HUES48 (cell line): ENCODE results near the gene ARSK.

Source experiments
- H3K27ac ChIP-seq: one replicate; pipeline ENCODE4 v1.7.0; 2013; ENCODE audit warnings: low read depth, low read length, inconsistent platforms
- H3K27me3 ChIP-seq: 2 replicates; pipeline ENCODE4 v1.6.1; 2013; ENCODE audit warnings: mild to moderate bottlenecking, low read length; ENCODE audit not compliant: control insufficient read depth, insufficient read depth
- H3K36me3 ChIP-seq: 2 replicates; pipeline ENCODE4 v1.6.1; 2013; ENCODE audit warnings: low read length; ENCODE audit not compliant: control insufficient read depth, insufficient read depth
- H3K4me1 ChIP-seq: 2 replicates; pipeline ENCODE4 v1.6.1; 2013; ENCODE audit warnings: mild to moderate bottlenecking, low read length; ENCODE audit not compliant: control insufficient read depth, insufficient read depth
- H3K4me3 ChIP-seq: 2 replicates; pipeline ENCODE4 v1.5.1; 2013; ENCODE audit warnings: mild to moderate bottlenecking, low read depth, low read length
- H3K9ac ChIP-seq: 2 replicates; pipeline ENCODE4 v1.6.1; 2013; ENCODE audit warnings: mild to moderate bottlenecking, low read depth, low read length, moderate library complexity
- H3K9me3 ChIP-seq: 2 replicates; pipeline ENCODE4 v1.6.1; 2013; ENCODE audit warnings: low read length; ENCODE audit not compliant: control insufficient read depth, insufficient read depth

The ARSK gene

GRCh38 chr5:95646569-95647431 lies 91.9 kb downstream of the ARSK start, which contains the start of gene RFESD:
Gene RFESD (plus strand): TSS chr5:95646777. CDS start chr5:95652272, 5,495 bp downstream.
- Histone ChIP-seq H3K4me1 (peaks cover 3% of the 10 kb centered on the region; the same call in 1 of the 2 replicates), H3K9ac (peak within 1 kb of the TSS; percentile 58), H3K27ac (peak within 1 kb of the TSS; percentile 82)

GRCh38 chr5:95647886-95648860 lies 93.3 kb downstream of the ARSK start:
- no peak overlapping the region for H3K9ac ChIP-seq
- H3K4me1 ChIP-seq: peaks cover 3% of the 10 kb centered on the region; the same call in 1 of the 2 replicates
- H3K27ac ChIP-seq: no peak overlapping the region
- H3K36me3 ChIP-seq: no peaks in the 10 kb centered on the region
- no peaks in the 10 kb centered on the region for H3K27me3 ChIP-seq
- H3K9me3 ChIP-seq: no peaks in the 10 kb centered on the region
- H3K4me3 ChIP-seq: no peak overlapping the region

More at GRCh38 chr5:95646569-95647431, 91.9 kb downstream of the ARSK start, which contains the start of gene RFESD:
- no peaks in the 10 kb centered on the region for H3K9me3 ChIP-seq
- H3K27me3 ChIP-seq: no peaks in the 10 kb centered on the region
- H3K4me3 ChIP-seq: peak within 1 kb of the TSS; percentile 67
- H3K36me3 ChIP-seq: no peaks in the 10 kb centered on the region

- peaks cover 3% of the 10 kb centered on the region; the same call in 1 of the 2 replicates for H3K4me1 ChIP-seq
- H3K27ac ChIP-seq: no peak overlapping the region
- no peak overlapping the region for H3K9ac ChIP-seq
- no peaks in the 10 kb centered on the region for H3K36me3 ChIP-seq
- H3K27me3 ChIP-seq: no peaks in the 10 kb centered on the region
- H3K9me3 ChIP-seq: no peaks in the 10 kb centered on the region
- H3K4me3 ChIP-seq: no peak overlapping the region
Measured at GRCh38 chr5:95649274-95649673, 94.4 kb downstream of the ARSK start.

GRCh38 chr5:95649842-95650620 lies 95.1 kb downstream of the ARSK start:
- Histone ChIP-seq H3K9me3 (no peaks in the 10 kb centered on the region), H3K27ac (no peak overlapping the region), H3K4me1 (peaks cover 3% of the 10 kb centered on the region; the same call in 1 of the 2 replicates), H3K4me3 (no peak overlapping the region), H3K36me3 (no peaks in the 10 kb centered on the region), H3K9ac (no peak overlapping the region), H3K27me3 (no peaks in the 10 kb centered on the region)

- Histone ChIP-seq H3K27me3 (no peaks in the 10 kb centered on the region), H3K9ac (no peak overlapping the region), H3K4me1 (no peaks in the 10 kb centered on the region), H3K27ac (no peak overlapping the region), H3K4me3 (no peak overlapping the region), H3K9me3 (no peaks in the 10 kb centered on the region), H3K36me3 (no peaks in the 10 kb centered on the region)
Measured at GRCh38 chr5:95652849-95653248, 97.9 kb downstream of the ARSK start.

DNA sequence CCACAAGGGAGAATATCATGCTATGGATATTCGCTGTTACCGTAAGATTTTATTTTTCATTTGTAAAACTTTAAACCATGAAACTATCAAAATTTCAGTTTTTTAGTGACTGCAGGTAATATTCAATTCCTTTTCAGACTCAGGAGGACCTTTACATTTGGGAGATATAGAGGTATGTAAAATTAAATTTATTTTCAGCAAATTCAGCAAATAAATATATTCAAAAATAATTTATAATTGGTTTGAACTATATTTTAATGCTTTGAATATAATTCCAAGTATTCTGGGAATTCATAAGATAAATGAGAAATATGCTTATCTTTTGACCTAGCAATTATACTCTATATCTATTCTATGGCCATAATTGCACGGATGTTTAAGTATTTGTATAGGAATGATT lies 99.3 kb downstream of the ARSK start:
- H3K9me3 ChIP-seq: no peaks in the 10 kb centered on the region
- no peak overlapping the region for H3K27ac ChIP-seq
- no peak overlapping the region for H3K9ac ChIP-seq
- no peak overlapping the region for H3K4me3 ChIP-seq
- no peaks in the 10 kb centered on the region for H3K27me3 ChIP-seq
- H3K36me3 ChIP-seq: no peaks in the 10 kb centered on the region
- no peaks in the 10 kb centered on the region for H3K4me1 ChIP-seq
